Mesangial cell (primary cell): ENCODE results near the gene NPLOC4. TPM values are rescaled to one million over a fixed set of nuclear protein-coding genes. Genes with fewer than 3 reads are reported as not detected.

ENCODE experiments used
- total RNA-seq: library from RNA; depleted of rRNA; stranded (reverse); fragments of >200 nt; gene quantifications from 2 replicates; pipeline ENCODE4 v1.2.3, GENCODE V29; 2015

Gene NPLOC4
- total RNA-seq = 68.1 and 84.4 TPM in 2 replicates

GRCh38 chr17:81636505-81637288 is at the start of gene NPLOC4, which contains the start of gene TSPAN10:
Gene NPLOC4 (minus strand): TSS chr17:81637112. CDS start chr17:81636930, 182 bp downstream.
Gene TSPAN10 (plus strand): TSS chr17:81637196. CDS start chr17:81642413, 5,217 bp downstream.

GRCh38 chr17:81683584-81684441 is 46.9 kb upstream of the NPLOC4 start, which contains the start of the genes ARL16 and HGS:
Gene ARL16 (minus strand): TSS chr17:81683797. CDS start chr17:81683753, 44 bp downstream.
Gene HGS (plus strand): TSS chr17:81684011. CDS start chr17:81684067, 56 bp downstream.

GRCh38 chr17:81666342-81667191 is 29.7 kb upstream of the NPLOC4 start, which contains the start of the genes CCDC137 and OXLD1:
Gene CCDC137 (plus strand): TSS chr17:81666737. CDS start chr17:81666767, 30 bp downstream.
Gene OXLD1 (minus strand): TSS chr17:81666605. CDS start chr17:81666577, 28 bp downstream.

GRCh38 chr17:81656118-81656743 is 19.3 kb upstream of the NPLOC4 start, which contains the start of gene PDE6G:
Gene PDE6G (minus strand): TSS chr17:81656542. CDS start chr17:81653305, 3,237 bp downstream.

GRCh38 chr17:81552244-81553017 is 84.5 kb downstream of the NPLOC4 start, which contains the start of gene FAAP100:
Gene FAAP100 (minus strand): TSS chr17:81552353. CDS start chr17:81552330, 23 bp downstream.

GRCh38 chr17:81527591-81528383 is 109.1 kb downstream of the NPLOC4 start, which contains the start of gene FSCN2:
Gene FSCN2 (plus strand): TSS chr17:81528377. CDS start chr17:81528532, 155 bp downstream.

GRCh38 chr17:81512562-81513371 is 124.1 kb downstream of the NPLOC4 start, which contains the start of gene ACTG1:
Gene ACTG1 (minus strand): TSS chr17:81512799. CDS start chr17:81512354, 445 bp downstream.

Other genes starting within 250 kb of the NPLOC4 start
- gene BAHCC1, start 241.7 kb downstream of the NPLOC4 start, total RNA-seq = 6.8 and 18.3 TPM in 2 replicates
- 10,594 and 11,964 TPM in 2 replicates for gene ACTG1, start 124.3 kb downstream of the NPLOC4 start, total RNA-seq
- gene FSCN2, start 108.7 kb downstream of the NPLOC4 start, total RNA-seq = 2.4 TPM in 1 of 2 replicates, not detected in the other
- 51.0 and 63.8 TPM in 2 replicates for gene FAAP100, start 84.8 kb downstream of the NPLOC4 start, total RNA-seq
- gene TSPAN10, start 84 bp upstream of the NPLOC4 start, total RNA-seq = 1.1 and 1.9 TPM in 2 replicates
- gene PDE6G, start 19.4 kb upstream of the NPLOC4 start, total RNA-seq = 0.65 and 6.6 TPM in 2 replicates
- 45.1 and 69.1 TPM in 2 replicates for gene OXLD1, start 29.5 kb upstream of the NPLOC4 start, total RNA-seq
- gene CCDC137, start 29.6 kb upstream of the NPLOC4 start, total RNA-seq = 11.5 and 19.2 TPM in 2 replicates
- gene ARL16, start 46.7 kb upstream of the NPLOC4 start, total RNA-seq = 38.7 and 53.8 TPM in 2 replicates
- gene HGS, start 46.9 kb upstream of the NPLOC4 start, total RNA-seq = 126 and 158 TPM in 2 replicates
- 86.6 and 220 TPM in 2 replicates for gene MRPL12, start 66.3 kb upstream of the NPLOC4 start, total RNA-seq
- gene SLC25A10, start 75.2 kb upstream of the NPLOC4 start, total RNA-seq = 23.2 and 55.6 TPM in 2 replicates
- 0.63 TPM in 1 of 2 replicates, not detected in the other for gene GCGR, start 167.0 kb upstream of the NPLOC4 start, total RNA-seq
- gene MCRIP1, start 196.2 kb upstream of the NPLOC4 start, total RNA-seq = 125 and 143 TPM in 2 replicates
- gene PPP1R27, start 197.9 kb upstream of the NPLOC4 start, total RNA-seq = not detected in 2 replicates
- 811 and 1,110 TPM in 2 replicates for gene P4HB, start 223.4 kb upstream of the NPLOC4 start, total RNA-seq
- 386 and 596 TPM in 2 replicates for gene ARHGDIA, start 234.2 kb upstream of the NPLOC4 start, total RNA-seq